AG09319 (cell line): ENCODE results near the gene TTC28.

Experiments used
- DNase-seq: peaks from one replicate; pipeline ENCODE4 v3.0.0-alpha.2; 2010; ENCODE audit warnings: low read depth; ENCODE audit errors: extremely low read depth
- TF ChIP-seq, protein P1 (sequence below): IDR thresholded peaks from 2 replicates; pipeline ENCODE4 v1.5.1; 2011; ENCODE audit warnings: low read depth, mild to moderate bottlenecking, inconsistent platforms, low read length, moderate library complexity

Gene TTC28

DNA sequence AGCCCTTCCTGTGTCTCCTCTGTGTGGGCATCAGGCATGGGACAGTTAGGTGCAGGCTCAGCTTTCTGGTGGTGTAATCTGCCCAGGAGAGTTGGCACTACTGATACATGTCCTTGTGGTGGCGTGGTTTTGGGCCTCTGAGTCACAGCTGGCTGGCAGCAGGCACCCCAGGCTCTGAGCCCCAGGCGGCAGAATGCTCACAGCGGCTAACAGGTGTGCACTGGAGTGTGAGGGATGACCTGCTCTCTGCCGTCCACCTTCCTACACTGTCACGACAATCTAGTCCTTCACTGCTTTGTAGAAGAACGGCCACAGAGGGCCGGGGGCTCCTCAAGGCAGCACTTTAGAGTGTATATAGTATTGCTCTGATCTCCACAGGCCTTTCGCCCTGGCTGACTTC, 660.3 kb downstream of the TTC28 start:
- TF ChIP-seq, protein P1, sequence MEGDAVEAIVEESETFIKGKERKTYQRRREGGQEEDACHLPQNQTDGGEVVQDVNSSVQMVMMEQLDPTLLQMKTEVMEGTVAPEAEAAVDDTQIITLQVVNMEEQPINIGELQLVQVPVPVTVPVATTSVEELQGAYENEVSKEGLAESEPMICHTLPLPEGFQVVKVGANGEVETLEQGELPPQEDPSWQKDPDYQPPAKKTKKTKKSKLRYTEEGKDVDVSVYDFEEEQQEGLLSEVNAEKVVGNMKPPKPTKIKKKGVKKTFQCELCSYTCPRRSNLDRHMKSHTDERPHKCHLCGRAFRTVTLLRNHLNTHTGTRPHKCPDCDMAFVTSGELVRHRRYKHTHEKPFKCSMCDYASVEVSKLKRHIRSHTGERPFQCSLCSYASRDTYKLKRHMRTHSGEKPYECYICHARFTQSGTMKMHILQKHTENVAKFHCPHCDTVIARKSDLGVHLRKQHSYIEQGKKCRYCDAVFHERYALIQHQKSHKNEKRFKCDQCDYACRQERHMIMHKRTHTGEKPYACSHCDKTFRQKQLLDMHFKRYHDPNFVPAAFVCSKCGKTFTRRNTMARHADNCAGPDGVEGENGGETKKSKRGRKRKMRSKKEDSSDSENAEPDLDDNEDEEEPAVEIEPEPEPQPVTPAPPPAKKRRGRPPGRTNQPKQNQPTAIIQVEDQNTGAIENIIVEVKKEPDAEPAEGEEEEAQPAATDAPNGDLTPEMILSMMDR: no peak
- DNase-seq: no peak

- no peak for DNase-seq
- TF ChIP-seq, protein P1: no peak
These were observed 661.1 kb downstream of the TTC28 start for GRCh38 chr22:28018461-28018927.

GRCh38 chr22:28017859-28018258, 661.8 kb downstream of the TTC28 start:
- no peak for DNase-seq
- TF ChIP-seq, protein P1: no peak

- DNase-seq: no peak
- TF ChIP-seq, protein P1: no peak
These were observed 662.2 kb downstream of the TTC28 start for GRCh38 chr22:28017558-28017820.

DNA sequence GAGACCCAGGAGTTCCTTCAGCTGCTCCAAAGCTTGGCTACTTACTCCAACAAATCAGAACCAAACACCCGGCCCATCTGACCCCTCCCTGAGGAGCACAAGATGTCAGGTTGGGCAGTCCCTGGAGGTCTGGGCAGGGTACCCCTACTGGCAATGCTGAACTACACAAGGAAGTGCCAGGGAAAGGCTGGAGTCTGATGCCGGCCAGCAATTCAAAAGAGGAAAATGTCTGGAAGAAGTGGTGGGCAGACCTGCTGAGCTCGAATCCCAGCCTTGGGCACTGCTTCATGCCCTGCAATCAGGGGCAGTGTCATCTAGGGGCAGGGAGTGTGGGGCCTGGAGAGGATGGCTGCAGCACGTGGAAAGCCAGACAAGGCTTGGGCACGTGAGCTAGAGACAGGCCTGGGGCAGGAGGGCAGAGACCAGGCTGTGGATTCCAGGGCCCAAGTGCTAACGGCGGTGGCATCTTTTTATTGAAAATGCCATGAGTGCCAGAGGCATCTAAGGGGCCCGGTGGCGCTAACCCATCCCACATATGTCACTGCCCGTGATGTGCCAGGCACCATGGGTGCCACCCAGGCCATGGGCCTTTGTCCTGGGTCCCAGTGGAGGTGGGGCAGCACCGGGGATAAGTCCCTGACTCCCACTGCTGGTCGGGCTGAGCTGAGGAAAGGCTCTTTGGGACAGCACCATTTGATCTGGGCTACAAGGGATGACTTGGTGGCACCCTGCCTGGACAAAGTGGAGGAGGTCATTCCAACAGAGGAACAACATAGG, 662.7 kb downstream of the TTC28 start:
- DNase-seq: no peak
- TF ChIP-seq, protein P1: no peak

- DNase-seq: no peak
- TF ChIP-seq, protein P1: no peak
These were observed 663.7 kb downstream of the TTC28 start for GRCh38 chr22:28015676-28016601.

DNA sequence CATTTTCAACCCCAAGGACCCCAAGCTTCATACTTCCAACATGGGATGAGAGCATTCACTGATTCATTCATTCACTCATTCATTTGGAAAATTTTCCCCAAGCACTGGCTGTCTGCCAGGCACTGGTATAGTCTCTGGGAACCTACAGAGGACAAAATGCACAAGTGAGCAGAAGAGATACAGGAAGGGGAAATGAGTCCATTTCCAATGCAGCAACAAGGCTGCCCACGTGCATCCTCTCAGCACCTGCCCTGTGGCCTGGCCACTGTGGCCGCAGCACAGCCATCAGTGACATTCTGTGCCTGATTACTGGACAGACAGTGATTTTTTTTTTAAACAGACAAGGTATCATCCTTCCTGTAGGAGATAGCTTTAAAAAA, 664.6 kb downstream of the TTC28 start:
- DNase-seq: no peak
- TF ChIP-seq, protein P1: no peak
